GM12874 (cell line): Measurements from ENCODE around the gene EXT2.

ENCODE experiments used
- TF ChIP-seq, protein P1 (sequence below): IDR thresholded peaks from 2 replicates; pipeline ENCODE4 v1.5.1; 2011; ENCODE audit warnings: low read depth, mild to moderate bottlenecking, control low read depth, low read length, moderate library complexity; ENCODE audit not compliant: insufficient read depth

The EXT2 gene

GRCh38 chr11:44191322-44192016 lies 96.0 kb downstream of the EXT2 start:
- TF ChIP-seq, protein P1, sequence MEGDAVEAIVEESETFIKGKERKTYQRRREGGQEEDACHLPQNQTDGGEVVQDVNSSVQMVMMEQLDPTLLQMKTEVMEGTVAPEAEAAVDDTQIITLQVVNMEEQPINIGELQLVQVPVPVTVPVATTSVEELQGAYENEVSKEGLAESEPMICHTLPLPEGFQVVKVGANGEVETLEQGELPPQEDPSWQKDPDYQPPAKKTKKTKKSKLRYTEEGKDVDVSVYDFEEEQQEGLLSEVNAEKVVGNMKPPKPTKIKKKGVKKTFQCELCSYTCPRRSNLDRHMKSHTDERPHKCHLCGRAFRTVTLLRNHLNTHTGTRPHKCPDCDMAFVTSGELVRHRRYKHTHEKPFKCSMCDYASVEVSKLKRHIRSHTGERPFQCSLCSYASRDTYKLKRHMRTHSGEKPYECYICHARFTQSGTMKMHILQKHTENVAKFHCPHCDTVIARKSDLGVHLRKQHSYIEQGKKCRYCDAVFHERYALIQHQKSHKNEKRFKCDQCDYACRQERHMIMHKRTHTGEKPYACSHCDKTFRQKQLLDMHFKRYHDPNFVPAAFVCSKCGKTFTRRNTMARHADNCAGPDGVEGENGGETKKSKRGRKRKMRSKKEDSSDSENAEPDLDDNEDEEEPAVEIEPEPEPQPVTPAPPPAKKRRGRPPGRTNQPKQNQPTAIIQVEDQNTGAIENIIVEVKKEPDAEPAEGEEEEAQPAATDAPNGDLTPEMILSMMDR, result no peak

GRCh38 chr11:44192017-44192385 lies 96.5 kb downstream of the EXT2 start:
- TF ChIP-seq, protein P1, result no peak

DNA sequence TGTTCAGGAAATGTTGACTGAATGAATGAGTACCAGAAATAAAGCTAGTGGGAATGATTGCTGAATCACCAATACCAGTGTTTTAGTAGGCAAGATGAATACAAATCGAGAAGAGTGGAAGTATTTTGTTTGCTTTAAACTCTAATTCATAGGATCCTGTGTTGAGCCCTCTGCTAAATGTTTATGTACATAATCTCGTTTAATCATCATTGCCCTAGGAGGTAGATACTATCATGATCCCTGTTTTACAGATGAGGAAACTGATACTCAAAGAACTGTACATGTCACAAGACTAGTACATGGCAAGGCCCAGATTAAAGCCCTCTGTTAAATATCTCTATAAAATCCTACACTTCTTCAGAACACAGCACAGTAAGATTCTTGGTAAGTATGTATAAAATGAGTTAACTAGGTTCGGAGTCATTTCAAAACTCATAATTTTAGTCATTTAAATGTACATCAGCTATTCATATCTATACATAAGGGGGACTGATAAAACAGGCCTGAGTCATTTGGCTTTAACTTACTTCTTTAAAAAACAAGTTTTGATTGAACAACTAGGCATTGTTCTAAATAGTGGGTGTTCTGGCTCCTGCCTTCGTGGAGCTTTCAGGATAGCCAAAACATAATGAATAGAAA lies 97.1 kb downstream of the EXT2 start:
- TF ChIP-seq, protein P1, result no peak

GRCh38 chr11:44193856-44194255 lies 98.4 kb downstream of the EXT2 start:
- TF ChIP-seq, protein P1, result no peak

DNA sequence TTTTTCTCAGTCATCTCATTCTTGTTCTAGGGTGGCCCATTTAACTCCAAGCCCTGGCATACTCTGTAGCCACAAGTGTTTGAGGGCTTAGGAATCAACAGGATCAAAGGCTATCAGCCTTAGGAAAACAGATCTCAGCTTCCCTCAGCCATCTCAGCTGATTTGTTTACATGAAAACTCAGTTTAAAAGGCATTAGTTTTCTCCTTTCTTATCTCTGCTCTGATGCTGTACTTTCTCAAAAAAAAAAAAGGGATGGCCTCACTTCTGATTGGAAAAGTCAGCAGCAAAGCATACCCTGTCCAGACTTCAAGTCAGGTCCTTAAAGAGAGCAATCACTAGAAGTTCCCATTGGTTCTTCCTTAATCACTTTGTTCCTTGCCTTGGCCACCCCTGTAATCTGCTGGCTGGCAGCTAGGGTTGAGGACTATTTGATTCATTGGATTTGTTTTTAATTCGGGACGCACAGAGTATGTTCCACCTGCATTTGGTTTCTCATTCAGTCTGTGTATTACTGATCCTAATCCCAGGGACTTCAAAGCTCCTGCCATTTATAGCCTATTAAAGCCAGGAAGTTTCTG lies 102.8 kb downstream of the EXT2 start:
- TF ChIP-seq, protein P1, result no peak

- TF ChIP-seq, protein P1, result no peak
Measured at GRCh38 chr11:44199298-44199697, 103.8 kb downstream of the EXT2 start.

DNA sequence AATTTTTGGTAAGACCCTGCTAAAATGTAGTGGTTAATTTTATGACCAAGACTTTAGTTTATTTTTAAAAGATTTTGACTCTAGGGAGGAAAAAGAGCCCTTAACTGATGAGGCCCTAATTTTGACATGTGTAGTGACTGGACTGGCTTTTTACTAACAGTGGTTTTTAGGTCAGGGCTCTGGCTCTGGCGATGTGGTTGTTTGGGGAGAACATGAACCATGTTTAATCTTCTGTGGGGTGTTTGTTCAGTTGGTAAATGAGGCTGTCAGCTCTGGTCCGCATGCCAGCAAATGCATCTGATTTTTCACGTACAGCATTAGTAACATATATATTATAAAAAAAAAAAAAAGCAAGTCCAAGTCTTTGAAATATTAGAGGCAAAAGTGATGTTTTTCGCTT lies 104.3 kb downstream of the EXT2 start:
- TF ChIP-seq, protein P1, result no peak
